ENCODE results near the gene OR10A4. TPM values are rescaled to one million over a fixed set of nuclear protein-coding genes. Genes with fewer than 3 reads are reported as not detected.

The OR10A4 gene
- total and polyA plus RNA-seq, 9 of the 15 experiments (the other 6 are each of a cell fraction or from before 2014, with no cell fraction given), result not detected

GRCh38 chr11:6856871-6857270 is 19.6 kb upstream of the OR10A4 start:
- in situ Hi-C loops (cut with MboI) (no loop called here), intact Hi-C loops (cut with micrococcal nuclease) (no loop called here)
- Histone ChIP-seq H3K9me1 (ENCODE audit: control insufficient read depth, insufficient read depth, low read length) (no peaks in the 10 kb centered on the region), H4K20me1 (replicated peaks; ENCODE audit: control insufficient read depth, insufficient read depth, low read length) (no peaks in the 10 kb centered on the region), H3K79me2 (ENCODE audit: control insufficient read depth, insufficient read depth, low read length) (no peaks in the 10 kb centered on the region), H2AFZ (ENCODE audit: low read depth, low read length) (no peak overlapping the region), H3K9ac (ENCODE audit: insufficient read depth in 1 of 2, low read depth in 2 of 2, low read length in 2 of 2) (no peak overlapping the region), H3K9me3 (replicated peaks; ENCODE audit: control insufficient read depth, insufficient read depth, low read depth, low read length) (no peaks in the 10 kb centered on the region), H3K27me3 (ENCODE audit: control insufficient read depth in 2 of 2, insufficient read depth in 2 of 2, low read length in 2 of 2) (no peaks in the 10 kb centered on the region), H3K4me3 (no peak overlapping the region), H3K4me2 (ENCODE audit: insufficient read depth, low read length) (no peak overlapping the region), H3K27ac (ENCODE audit: extremely low read depth, low read depth, low read length) (no peak overlapping the region), H3K4me1 (replicated peaks in 1 of 2; ENCODE audit: control insufficient read depth in 2 of 2, insufficient read depth in 2 of 2, low read length in 2 of 2) (no peaks in the 10 kb centered on the region), H3K36me3 (ENCODE audit: control insufficient read depth, insufficient read depth, low read length) (no peaks in the 10 kb centered on the region)
- no TSS peak for BruUV-seq (replicated peaks)
- ChIA-PET CTCF (ENCODE audit: low intra/inter-chr PET ratio) (no interaction called here), POLR2A (interaction anchor here (1.2 kb wide), 1 partner anchor 13 kb away, joined by 3 read pairs; no protein-coding TSS in a partner anchor)
- WGBS (ENCODE audit: insufficient coverage, low coverage, missing lambda C conversion rate), result 0% methylated on average over 3 of the region's 3 CpGs
- ATAC-seq (no peak), DNase-seq (ENCODE audit: extremely low read depth in 1 of 4, low spot score in 3 of 4) (no peak), FAIRE-seq (no peak)
- no peak for TF ChIP-seq SLC30A9 (CRISPR knock-in tag; IDR thresholded peaks at IDR 0.05)
- TF ChIP-seq SIX5 (IDR thresholded peaks at IDR 0.05; ENCODE audit: borderline replicate concordance in 1 of 2, insufficient read depth in 1 of 2, low read depth in 1 of 2, low read length in 2 of 2), result no peak
- no peak for TF ChIP-seq MCM5 (IDR thresholded peaks at IDR 0.05; ENCODE audit: low read depth)
- no peak for TF ChIP-seq ZBTB49 (CRISPR knock-in tag; IDR thresholded peaks at IDR 0.05; ENCODE audit: borderline replicate concordance)
- no peak for TF ChIP-seq CEBPZ (IDR thresholded peaks at IDR 0.05; ENCODE audit: borderline replicate concordance, low read depth, low read length)
- TF ChIP-seq STAT5A (IDR thresholded peaks at IDR 0.05; ENCODE audit: borderline replicate concordance, low read length), result no peak
- TF ChIP-seq MCM3 (IDR thresholded peaks at IDR 0.05), result no peak
- no peak for TF ChIP-seq PCBP1 (IDR thresholded peaks at IDR 0.05; ENCODE audit: low read depth, low read length, poor library complexity, severe bottlenecking)
- TF ChIP-seq BCOR (IDR thresholded peaks at IDR 0.05), result no peak
- no peak for TF ChIP-seq NR2C1 (IDR thresholded peaks at IDR 0.05)
- TF ChIP-seq NR2C1 (tag; IDR thresholded peaks at IDR 0.05), result no peak
- no peak for TF ChIP-seq FOS (IDR thresholded peaks at IDR 0.05; ENCODE audit: extremely low read depth, insufficient read length)
- TF ChIP-seq, protein P1, sequence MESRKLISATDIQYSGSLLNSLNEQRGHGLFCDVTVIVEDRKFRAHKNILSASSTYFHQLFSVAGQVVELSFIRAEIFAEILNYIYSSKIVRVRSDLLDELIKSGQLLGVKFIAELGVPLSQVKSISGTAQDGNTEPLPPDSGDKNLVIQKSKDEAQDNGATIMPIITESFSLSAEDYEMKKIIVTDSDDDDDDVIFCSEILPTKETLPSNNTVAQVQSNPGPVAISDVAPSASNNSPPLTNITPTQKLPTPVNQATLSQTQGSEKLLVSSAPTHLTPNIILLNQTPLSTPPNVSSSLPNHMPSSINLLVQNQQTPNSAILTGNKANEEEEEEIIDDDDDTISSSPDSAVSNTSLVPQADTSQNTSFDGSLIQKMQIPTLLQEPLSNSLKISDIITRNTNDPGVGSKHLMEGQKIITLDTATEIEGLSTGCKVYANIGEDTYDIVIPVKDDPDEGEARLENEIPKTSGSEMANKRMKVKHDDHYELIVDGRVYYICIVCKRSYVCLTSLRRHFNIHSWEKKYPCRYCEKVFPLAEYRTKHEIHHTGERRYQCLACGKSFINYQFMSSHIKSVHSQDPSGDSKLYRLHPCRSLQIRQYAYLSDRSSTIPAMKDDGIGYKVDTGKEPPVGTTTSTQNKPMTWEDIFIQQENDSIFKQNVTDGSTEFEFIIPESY (CRISPR knock-in tag; IDR thresholded peaks at IDR 0.05), result no peak
- no peak for TF ChIP-seq TRIM25 (IDR thresholded peaks at IDR 0.05; ENCODE audit: borderline replicate concordance)
